IMR-90 (cell line): Measurements from ENCODE around the gene HOXA5.

Source experiments
- CHD1 ChIP-seq: IDR thresholded peaks from 2 replicates; pipeline ENCODE4 v1.6.1; 2012; ENCODE audit warnings: low read depth, low read length, improper control_type of control experiment
- TF ChIP-seq, protein P1 (sequence below): conservative IDR thresholded peaks from 2 replicates; pipeline ENCODE4 v1.5.1; 2012; ENCODE audit warnings: mild to moderate bottlenecking, low read depth, low read length, improper control_type of control experiment

DNA sequence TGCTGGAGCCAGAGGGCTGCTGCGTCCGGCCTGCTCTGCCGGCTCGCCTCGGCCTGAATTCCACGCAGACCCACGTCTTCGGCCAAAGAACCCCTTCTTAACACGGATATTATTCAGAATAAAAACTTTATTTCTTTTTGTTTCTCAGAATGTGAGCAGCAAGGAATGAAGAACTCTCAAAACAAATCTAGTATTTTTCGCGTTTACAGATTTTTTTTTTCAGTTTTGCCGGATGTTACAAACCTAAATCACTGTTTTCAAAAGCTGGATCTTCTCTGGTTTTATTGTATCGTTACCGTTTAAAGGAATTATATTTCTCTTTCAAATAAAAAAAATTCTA is 36.6 kb downstream of the HOXA5 start:
- TF ChIP-seq CHD1 = no peak
- TF ChIP-seq, protein P1, sequence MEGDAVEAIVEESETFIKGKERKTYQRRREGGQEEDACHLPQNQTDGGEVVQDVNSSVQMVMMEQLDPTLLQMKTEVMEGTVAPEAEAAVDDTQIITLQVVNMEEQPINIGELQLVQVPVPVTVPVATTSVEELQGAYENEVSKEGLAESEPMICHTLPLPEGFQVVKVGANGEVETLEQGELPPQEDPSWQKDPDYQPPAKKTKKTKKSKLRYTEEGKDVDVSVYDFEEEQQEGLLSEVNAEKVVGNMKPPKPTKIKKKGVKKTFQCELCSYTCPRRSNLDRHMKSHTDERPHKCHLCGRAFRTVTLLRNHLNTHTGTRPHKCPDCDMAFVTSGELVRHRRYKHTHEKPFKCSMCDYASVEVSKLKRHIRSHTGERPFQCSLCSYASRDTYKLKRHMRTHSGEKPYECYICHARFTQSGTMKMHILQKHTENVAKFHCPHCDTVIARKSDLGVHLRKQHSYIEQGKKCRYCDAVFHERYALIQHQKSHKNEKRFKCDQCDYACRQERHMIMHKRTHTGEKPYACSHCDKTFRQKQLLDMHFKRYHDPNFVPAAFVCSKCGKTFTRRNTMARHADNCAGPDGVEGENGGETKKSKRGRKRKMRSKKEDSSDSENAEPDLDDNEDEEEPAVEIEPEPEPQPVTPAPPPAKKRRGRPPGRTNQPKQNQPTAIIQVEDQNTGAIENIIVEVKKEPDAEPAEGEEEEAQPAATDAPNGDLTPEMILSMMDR = no peak
